A549 (cell line): ENCODE results near the gene CPTP. TPM values are rescaled to one million over a fixed set of nuclear protein-coding genes. Genes with fewer than 3 reads are reported as not detected.

Experiments
- ATAC-seq, 2 experiments: fragments of 200-7000 bp in 1 of 2; fragments of >200 bp in 1 of 2; cut with Nextera tagmentation in 1 of 2; cut with Tn5 transposase in 1 of 2; 3 replicates each; pipeline versions ENCODE4 v1.8.0 to v1.9.1; 2018 to 2020; ENCODE audit warnings: mild to moderate bottlenecking in 1 of 2, moderate library complexity in 1 of 2
- CTCF ChIA-PET: fragments of 300-600 bp; sonication (Branson Sonifier 250); formaldehyde crosslinking; extraction: SDS; loops from one replicate; lab custom pipeline; 2021; ENCODE audit warnings: antibody characterized with exemption, inconsistent platforms; lab: Yijun Ruan, JAX
- POLR2A ChIA-PET: fragments of 350-600 bp; formaldehyde crosslinking; extraction: SDS; loops from one replicate; lab custom pipeline; 2021; ENCODE audit warnings: antibody characterized with exemption, inconsistent platforms; lab: Yijun Ruan, JAX
- DNase-seq, 2 experiments: peaks; one replicate each; pipeline versions ENCODE4 v3.0.0 to v3.0.0-alpha.2; 2011 to 2016; ENCODE audit warnings: low read depth in 1 of 2, low spot score in 1 of 2
- FAIRE-seq: peaks from 2 replicates; lab custom pipeline; 2011; peaks lifted over from hg19 to GRCh38; lab: Jason Lieb, UNC
- H3K27ac ChIP-seq, 2 experiments: fragments of >200 bp; sonication (Bioruptor Twin); formaldehyde crosslinking; 3 replicates each; pipeline ENCODE4 v1.5.1; 2016 to 2017
- H3K4me1 ChIP-seq: fragments of >200 bp; sonication (Bioruptor Twin); formaldehyde crosslinking; 3 replicates; pipeline ENCODE4 v1.6.1; 2016
- H3K4me2 ChIP-seq: fragments of >200 bp; sonication (Bioruptor Twin); formaldehyde crosslinking; 3 replicates; pipeline ENCODE4 v1.6.1; 2016
- H3K4me3 ChIP-seq: fragments of >200 bp; sonication (Bioruptor Twin); formaldehyde crosslinking; 3 replicates; pipeline ENCODE4 v1.5.1; 2016
- H3K9me3 ChIP-seq: fragments of >200 bp; sonication (Bioruptor Twin); formaldehyde crosslinking; 3 replicates; pipeline ENCODE4 v1.6.1; 2016
- BHLHE40 ChIP-seq: IDR thresholded peaks from 2 replicates; pipeline ENCODE4 v1.6.1; 2012; ENCODE audit warnings: low read depth, low read length, inconsistent platforms
- CHD4 ChIP-seq: fragments of 200-600 bp; sonication (generic); IDR thresholded peaks from 2 replicates; pipeline ENCODE4 v1.6.1; 2016; ENCODE audit warnings: antibody characterized with exemption, mild to moderate bottlenecking, borderline replicate concordance
- EHF ChIP-seq: fragments of 250-450 bp; sonication (Bioruptor Pico); IDR thresholded peaks from 2 replicates; pipeline ENCODE4 v1.5.0; 2020; ENCODE audit warnings: mild to moderate bottlenecking
- EP300 ChIP-seq, 2 experiments: fragments of >200 bp; sonication (Bioruptor Twin); formaldehyde crosslinking; IDR thresholded peaks; 2 replicates in 1 of 2; 3 replicates in 1 of 2; pipeline ENCODE4 v1.6.1; 2016 to 2017
- FOSB ChIP-seq: fragments of 250-450 bp; sonication (Bioruptor Pico); IDR thresholded peaks from 2 replicates; pipeline ENCODE4 v1.5.0; 2020; ENCODE audit warnings: mild to moderate bottlenecking, moderate library complexity
- FOXS1 ChIP-seq: fragments of 250-450 bp; sonication (Bioruptor Pico); IDR thresholded peaks from 2 replicates; pipeline ENCODE4 v1.5.0; 2020; ENCODE audit warnings: mild to moderate bottlenecking, moderate library complexity
- HOXB5 ChIP-seq: fragments of 250-450 bp; sonication (Bioruptor Pico); IDR thresholded peaks from 2 replicates; pipeline ENCODE4 v1.5.0; 2020; ENCODE audit warnings: mild to moderate bottlenecking, moderate library complexity
- JUN ChIP-seq, 2 experiments: fragments of >200 bp; sonication (Bioruptor Twin); formaldehyde crosslinking; IDR thresholded peaks; 2 replicates in 1 of 2; 3 replicates in 1 of 2; pipeline ENCODE4 v1.6.1; 2016 to 2017
- KDM1A ChIP-seq: fragments of 200-600 bp; sonication (generic); IDR thresholded peaks from 2 replicates; pipeline ENCODE4 v1.6.1; 2016; ENCODE audit warnings: low read depth, mild to moderate bottlenecking
- NFE2L2 ChIP-seq: fragments of 150-350 bp; conservative IDR thresholded peaks from 2 replicates; pipeline ENCODE4 v1.6.1; 2014; ENCODE audit warnings: low read length
- PBX3 ChIP-seq: IDR thresholded peaks from 2 replicates; pipeline ENCODE4 v1.6.1; 2012
- REST ChIP-seq: fragments of 200-600 bp; sonication (generic); IDR thresholded peaks from 2 replicates; pipeline ENCODE4 v1.6.1; 2016; ENCODE audit warnings: antibody characterized with exemption, mild to moderate bottlenecking, moderate library complexity
- TFCP2L1 ChIP-seq: fragments of 250-450 bp; sonication (Bioruptor Pico); IDR thresholded peaks from 2 replicates; pipeline ENCODE4 v1.5.0; 2021; ENCODE audit warnings: mild to moderate bottlenecking
- TP53 ChIP-seq: fragments of 250-450 bp; sonication (Bioruptor Pico); IDR thresholded peaks from 2 replicates; pipeline ENCODE4 v1.5.0; 2021; ENCODE audit warnings: mild to moderate bottlenecking, moderate library complexity
- ZC3H11A ChIP-seq: fragments of 450-650 bp; IDR thresholded peaks from 2 replicates; pipeline ENCODE4 v1.6.1; 2014; ENCODE audit warnings: antibody characterized with exemption, mild to moderate bottlenecking
- ZSCAN20 ChIP-seq: fragments of 250-450 bp; sonication (Bioruptor Pico); IDR thresholded peaks from 2 replicates; pipeline ENCODE4 v1.8.0; 2022; ENCODE audit warnings: mild to moderate bottlenecking, moderate library complexity
- WGBS: methylation state at CpG from one replicate; pipeline ENCODE4 v1.1.6; 2017; ENCODE audit errors: missing lambda C conversion rate; 5-methylcytosine and 5-hydroxymethylcytosine counted together
- polyA plus RNA-seq, 4 experiments: library from polyadenylated mRNA; depleted of rRNA in 3 of 4; stranded (reverse); fragments of >200 nt; fragmentation: RNase III in 1 of 4; extraction: RNeasy Plus Mini Kit Qiagen cat#74134 plus additional on column Dnase treatment in 1 of 4; gene quantifications; 2 replicates in 3 of 4; 3 replicates in 1 of 4; pipeline ENCODE4 v1.2.3, GENCODE V29; 2011 to 2017
- TF ChIP-seq, protein P1 (sequence below): fragments of 150-350 bp; IDR thresholded peaks from 2 replicates; pipeline ENCODE4 v1.6.1; 2014; ENCODE audit warnings: low read depth, mild to moderate bottlenecking, low read length

The CPTP gene
- polyA plus RNA-seq, 2 of the 4 experiments (the other 2 are of a cell fraction) = 4.3 to 11.9 TPM

DNA sequence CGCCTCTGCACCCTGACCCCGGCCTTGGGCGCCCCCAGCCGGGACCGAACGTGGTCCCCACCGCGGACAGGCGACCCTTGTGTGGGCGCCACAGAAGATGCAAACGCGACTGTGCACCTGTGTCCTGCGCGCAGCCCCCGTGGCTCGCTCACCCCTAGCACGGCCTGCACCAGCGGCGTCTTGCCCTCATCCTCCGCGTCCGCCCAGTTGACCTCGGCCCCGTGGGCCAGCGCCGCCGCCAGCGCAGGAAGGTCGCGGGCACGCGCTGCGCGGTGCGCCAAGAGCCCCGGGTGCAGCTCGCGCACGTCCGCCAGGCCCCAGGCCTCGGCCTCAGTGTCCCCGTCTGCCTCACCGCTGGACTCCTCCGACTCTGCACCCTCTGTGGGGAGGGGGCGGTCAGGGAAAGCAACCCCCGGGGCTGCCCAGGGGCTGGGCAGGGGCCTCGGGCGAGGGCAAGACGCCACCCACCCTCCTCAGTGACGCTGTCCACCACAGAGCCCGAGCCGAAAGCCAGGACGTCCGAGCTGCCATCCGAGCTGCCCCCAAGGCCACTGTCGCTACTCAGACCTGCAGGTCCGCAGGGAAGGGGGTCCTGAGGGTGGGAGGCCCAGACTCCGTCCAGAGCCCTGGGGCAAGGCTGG lies 30.2 kb upstream of the CPTP start (continued):
- TF ChIP-seq REST (no peak), PBX3 (no peak)
- TF ChIP-seq, all 56 proteins: peak for 0

DNA sequence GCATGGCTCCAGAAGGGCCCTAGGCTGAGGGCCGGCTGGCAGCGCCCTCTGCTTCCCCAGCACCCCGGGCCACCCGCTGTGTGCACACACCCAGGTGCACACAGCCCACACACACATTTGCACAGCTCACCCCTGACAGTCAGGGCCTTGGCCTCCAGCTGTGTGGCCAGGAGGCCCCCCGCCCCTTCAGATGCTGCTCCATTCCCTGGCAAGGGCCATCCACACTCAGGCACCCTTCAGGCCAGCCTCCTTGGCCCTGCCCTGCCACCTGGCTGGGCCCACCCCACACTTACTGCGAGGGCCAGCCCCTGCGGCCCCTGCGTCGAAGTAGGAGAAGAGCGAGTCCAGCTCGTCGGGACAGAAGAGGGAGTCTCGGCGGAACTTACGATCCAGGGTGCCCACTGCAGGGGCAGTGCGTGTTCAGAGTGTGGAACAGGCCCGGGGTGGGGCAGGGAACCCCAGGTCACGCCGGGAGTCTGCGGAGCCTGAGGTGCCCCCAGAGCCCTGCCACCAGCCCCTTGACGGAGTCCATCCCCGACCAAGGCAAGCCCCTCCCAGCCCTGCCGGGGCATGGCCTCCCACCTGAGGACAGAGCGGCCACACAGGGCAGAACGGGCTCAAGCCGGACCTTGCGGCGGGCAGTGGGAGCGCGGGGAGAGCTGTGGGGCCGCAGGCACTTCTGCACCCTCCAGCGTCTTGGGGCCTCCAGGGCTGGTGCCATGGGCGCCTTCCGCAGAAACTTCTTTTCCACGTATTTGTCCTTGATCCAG lies 29.3 kb upstream of the CPTP start:
- Histone ChIP-seq H3K27ac (no peak overlapping the region), H3K4me3 (no peak overlapping the region), H3K4me1 (no peaks in the 10 kb centered on the region), H3K4me2 (no peak overlapping the region), H3K9me3 (no peaks in the 10 kb centered on the region)
- WGBS = 94% methylated on average over 15 of the region's 35 CpGs
- ChIA-PET CTCF (interaction anchor here (0.8 to 3.7 kb wide), 2 partner anchors 10 to 173 kb away, joined by 3 to 17 read pairs; no protein-coding TSS in a partner anchor), POLR2A (no interaction called here)
- no peak for FAIRE-seq
- TF ChIP-seq KDM1A = no peak
- TF ChIP-seq HOXB5 (CRISPR knock-in tag) = no peak
- no peak for TF ChIP-seq JUN (IDR thresholded peaks at IDR 0.05)
- no peak for TF ChIP-seq BHLHE40
- no peak for TF ChIP-seq TP53 (CRISPR knock-in tag)
- TF ChIP-seq CHD4 = no peak
- TF ChIP-seq ZC3H11A = no peak
- ATAC-seq = no peak
- no peak for DNase-seq

DNA sequence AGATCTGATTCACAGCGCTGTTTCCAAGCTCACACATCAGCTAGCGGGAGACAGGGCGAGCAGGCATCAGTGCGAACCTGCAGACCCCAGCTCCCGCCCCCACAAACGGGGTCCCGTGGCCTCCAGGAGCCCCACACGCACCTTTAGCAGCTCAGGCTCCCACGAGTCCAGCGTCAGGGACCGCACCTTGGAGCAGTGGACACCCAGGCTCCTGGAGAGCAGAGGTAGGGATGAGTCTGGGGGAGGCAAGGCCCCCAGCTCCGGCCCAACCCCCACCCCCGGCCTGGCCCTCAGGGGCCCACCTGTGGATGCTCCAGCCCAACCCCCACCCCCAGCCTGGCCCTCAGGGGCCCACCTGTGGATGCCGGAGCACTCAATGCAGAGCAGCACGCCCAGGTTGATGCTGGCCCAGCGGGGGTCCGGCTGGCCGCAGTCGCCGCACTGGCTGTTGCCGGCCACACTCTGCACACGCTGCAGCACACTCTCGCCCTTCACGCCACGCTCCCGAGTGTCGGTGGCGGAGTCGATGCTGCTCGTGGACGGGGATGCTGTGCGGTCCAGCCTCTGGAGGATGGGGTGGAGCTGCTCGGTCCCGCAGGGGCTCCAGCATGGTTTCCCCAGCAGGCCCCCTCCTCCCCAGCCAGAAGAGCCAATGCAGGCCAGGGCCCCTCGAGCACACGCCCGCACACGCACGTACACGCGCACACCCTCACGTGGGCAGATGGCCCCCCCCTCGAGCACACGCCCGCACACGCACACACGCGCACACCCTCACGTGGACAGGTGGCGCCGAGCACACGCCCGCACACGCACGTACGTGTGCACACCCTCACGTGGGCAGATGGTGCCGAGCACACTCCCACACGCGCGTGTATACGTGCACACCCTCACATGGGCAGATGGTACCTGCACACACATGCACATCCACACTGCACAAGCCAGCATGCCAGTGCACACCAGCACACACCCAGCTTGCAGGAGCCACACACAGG lies 28.2 kb upstream of the CPTP start:
- 95% methylated on average over 43 of the region's 62 CpGs for whole genome bisulfite sequencing
- FAIRE-seq (no peak), DNase-seq (no peak), ATAC-seq (no peak)
- Histone ChIP-seq H3K4me2 (no peak overlapping the region), H3K27ac (no peak overlapping the region), H3K4me3 (no peak overlapping the region), H3K4me1 (no peaks in the 10 kb centered on the region), H3K9me3 (no peaks in the 10 kb centered on the region)
- ChIA-PET POLR2A (no interaction called here), CTCF (interaction anchor here (0.8 to 3.7 kb wide), 2 partner anchors 9 to 174 kb away, joined by 3 to 17 read pairs; no protein-coding TSS in a partner anchor)
- TF ChIP-seq EP300 (IDR thresholded peaks at IDR 0.05) (no peak), TP53 (CRISPR knock-in tag) (no peak), ZSCAN20 (no peak), FOSB (CRISPR knock-in tag) (no peak), TFCP2L1 (CRISPR knock-in tag) (no peak), EHF (CRISPR knock-in tag) (no peak), NFE2L2 (no peak), FOXS1 (CRISPR knock-in tag) (no peak)
- TF ChIP-seq, protein P1, sequence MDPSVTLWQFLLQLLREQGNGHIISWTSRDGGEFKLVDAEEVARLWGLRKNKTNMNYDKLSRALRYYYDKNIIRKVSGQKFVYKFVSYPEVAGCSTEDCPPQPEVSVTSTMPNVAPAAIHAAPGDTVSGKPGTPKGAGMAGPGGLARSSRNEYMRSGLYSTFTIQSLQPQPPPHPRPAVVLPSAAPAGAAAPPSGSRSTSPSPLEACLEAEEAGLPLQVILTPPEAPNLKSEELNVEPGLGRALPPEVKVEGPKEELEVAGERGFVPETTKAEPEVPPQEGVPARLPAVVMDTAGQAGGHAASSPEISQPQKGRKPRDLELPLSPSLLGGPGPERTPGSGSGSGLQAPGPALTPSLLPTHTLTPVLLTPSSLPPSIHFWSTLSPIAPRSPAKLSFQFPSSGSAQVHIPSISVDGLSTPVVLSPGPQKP = no peak
